Panc1 (cell line): Measurements from ENCODE around the gene ADAT3.

Source experiments
- POLR2AphosphoS5 ChIP-seq: IDR thresholded peaks from 2 replicates; pipeline ENCODE4 v1.6.1; 2012; ENCODE audit warnings: mild to moderate bottlenecking, low read depth, low read length, moderate library complexity
- SIN3A ChIP-seq: IDR thresholded peaks from 2 replicates; pipeline ENCODE4 v1.6.1; 2012; ENCODE audit warnings: low read depth, mild to moderate bottlenecking, low read length, moderate library complexity, borderline replicate concordance; ENCODE audit not compliant: insufficient read depth
- TF ChIP-seq, protein P1 (sequence below): fragments of 450-650 bp; IDR thresholded peaks from 2 replicates; pipeline ENCODE4 v1.5.1; 2017; ENCODE audit warnings: mild to moderate bottlenecking
- TF ChIP-seq, protein P2 (sequence below), 2 experiments: IDR thresholded peaks; 2 replicates each; pipeline ENCODE4 v1.6.1; 2011 to 2012; ENCODE audit warnings: low read depth in 2 of 2, control low read depth in 1 of 2, low read length in 1 of 2, mild to moderate bottlenecking in 1 of 2, moderate library complexity in 1 of 2; ENCODE audit not compliant: insufficient read depth in 1 of 2

DNA sequence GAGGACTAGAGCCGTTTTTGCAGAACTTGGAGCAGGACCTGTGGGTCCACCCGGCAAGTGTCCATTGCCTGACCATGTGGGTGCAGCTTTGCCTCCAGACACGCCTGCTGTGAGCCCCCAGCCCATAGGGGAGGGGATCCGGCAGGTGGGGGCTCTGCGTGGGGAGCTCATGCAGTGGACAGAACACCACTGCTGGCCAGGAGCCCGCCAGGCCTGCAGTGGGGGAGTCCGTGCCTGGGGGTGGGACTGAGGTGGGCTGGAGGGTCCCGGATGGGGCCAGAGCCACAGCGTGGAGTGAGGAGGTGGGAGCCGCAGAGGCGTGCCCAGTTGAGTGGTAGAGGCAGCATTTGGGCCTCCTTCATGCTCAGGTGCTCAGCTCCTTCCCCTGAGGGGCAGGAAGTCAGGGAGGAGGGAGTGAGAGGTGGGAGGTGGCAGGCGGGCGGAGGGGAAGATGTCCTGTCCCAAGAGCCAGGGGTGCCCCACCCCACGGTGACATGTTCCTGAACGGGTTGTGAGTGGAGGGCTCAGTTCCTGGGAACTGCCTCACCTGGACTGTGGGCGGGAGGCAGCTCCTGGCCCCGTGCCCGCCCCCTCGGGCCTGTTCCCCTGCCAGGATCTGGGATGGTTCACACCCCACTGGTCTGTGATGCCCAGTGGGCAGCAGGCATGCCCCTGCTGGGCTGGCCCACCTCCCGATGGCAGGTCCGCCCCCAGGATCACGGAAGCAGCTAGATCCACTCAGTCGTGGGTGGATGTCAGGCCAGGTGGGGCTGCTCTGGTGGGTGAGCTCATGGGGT, 8.8 kb downstream of the ADAT3 start:
- TF ChIP-seq, protein P1, sequence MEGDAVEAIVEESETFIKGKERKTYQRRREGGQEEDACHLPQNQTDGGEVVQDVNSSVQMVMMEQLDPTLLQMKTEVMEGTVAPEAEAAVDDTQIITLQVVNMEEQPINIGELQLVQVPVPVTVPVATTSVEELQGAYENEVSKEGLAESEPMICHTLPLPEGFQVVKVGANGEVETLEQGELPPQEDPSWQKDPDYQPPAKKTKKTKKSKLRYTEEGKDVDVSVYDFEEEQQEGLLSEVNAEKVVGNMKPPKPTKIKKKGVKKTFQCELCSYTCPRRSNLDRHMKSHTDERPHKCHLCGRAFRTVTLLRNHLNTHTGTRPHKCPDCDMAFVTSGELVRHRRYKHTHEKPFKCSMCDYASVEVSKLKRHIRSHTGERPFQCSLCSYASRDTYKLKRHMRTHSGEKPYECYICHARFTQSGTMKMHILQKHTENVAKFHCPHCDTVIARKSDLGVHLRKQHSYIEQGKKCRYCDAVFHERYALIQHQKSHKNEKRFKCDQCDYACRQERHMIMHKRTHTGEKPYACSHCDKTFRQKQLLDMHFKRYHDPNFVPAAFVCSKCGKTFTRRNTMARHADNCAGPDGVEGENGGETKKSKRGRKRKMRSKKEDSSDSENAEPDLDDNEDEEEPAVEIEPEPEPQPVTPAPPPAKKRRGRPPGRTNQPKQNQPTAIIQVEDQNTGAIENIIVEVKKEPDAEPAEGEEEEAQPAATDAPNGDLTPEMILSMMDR: no peak
- TF ChIP-seq, protein P2, sequence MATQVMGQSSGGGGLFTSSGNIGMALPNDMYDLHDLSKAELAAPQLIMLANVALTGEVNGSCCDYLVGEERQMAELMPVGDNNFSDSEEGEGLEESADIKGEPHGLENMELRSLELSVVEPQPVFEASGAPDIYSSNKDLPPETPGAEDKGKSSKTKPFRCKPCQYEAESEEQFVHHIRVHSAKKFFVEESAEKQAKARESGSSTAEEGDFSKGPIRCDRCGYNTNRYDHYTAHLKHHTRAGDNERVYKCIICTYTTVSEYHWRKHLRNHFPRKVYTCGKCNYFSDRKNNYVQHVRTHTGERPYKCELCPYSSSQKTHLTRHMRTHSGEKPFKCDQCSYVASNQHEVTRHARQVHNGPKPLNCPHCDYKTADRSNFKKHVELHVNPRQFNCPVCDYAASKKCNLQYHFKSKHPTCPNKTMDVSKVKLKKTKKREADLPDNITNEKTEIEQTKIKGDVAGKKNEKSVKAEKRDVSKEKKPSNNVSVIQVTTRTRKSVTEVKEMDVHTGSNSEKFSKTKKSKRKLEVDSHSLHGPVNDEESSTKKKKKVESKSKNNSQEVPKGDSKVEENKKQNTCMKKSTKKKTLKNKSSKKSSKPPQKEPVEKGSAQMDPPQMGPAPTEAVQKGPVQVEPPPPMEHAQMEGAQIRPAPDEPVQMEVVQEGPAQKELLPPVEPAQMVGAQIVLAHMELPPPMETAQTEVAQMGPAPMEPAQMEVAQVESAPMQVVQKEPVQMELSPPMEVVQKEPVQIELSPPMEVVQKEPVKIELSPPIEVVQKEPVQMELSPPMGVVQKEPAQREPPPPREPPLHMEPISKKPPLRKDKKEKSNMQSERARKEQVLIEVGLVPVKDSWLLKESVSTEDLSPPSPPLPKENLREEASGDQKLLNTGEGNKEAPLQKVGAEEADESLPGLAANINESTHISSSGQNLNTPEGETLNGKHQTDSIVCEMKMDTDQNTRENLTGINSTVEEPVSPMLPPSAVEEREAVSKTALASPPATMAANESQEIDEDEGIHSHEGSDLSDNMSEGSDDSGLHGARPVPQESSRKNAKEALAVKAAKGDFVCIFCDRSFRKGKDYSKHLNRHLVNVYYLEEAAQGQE (IDR thresholded peaks at IDR 0.05; ENCODE audit: insufficient read depth in 1 of 2, low read depth in 2 of 2, low read length in 1 of 2): no peak
- TF ChIP-seq POLR2AphosphoS5 (no peak), SIN3A (no peak)
